HG03457 (cell line): ENCODE results near the gene PKDCC.
"Not testable (repeated sequence)": the region's sequence is repeated elsewhere in the genome, so short reads cannot be mapped to it uniquely, and the experiment has no call there.

ENCODE experiments used
- ATAC-seq: cut with Tn5 transposase; IDR thresholded peaks from one replicate; pipeline ENCODE4 v1.9.1; 2021; ENCODE audit warnings: moderate number of reproducible peaks; ENCODE audit not compliant: unreplicated experiment

PKDCC gene

DNA sequence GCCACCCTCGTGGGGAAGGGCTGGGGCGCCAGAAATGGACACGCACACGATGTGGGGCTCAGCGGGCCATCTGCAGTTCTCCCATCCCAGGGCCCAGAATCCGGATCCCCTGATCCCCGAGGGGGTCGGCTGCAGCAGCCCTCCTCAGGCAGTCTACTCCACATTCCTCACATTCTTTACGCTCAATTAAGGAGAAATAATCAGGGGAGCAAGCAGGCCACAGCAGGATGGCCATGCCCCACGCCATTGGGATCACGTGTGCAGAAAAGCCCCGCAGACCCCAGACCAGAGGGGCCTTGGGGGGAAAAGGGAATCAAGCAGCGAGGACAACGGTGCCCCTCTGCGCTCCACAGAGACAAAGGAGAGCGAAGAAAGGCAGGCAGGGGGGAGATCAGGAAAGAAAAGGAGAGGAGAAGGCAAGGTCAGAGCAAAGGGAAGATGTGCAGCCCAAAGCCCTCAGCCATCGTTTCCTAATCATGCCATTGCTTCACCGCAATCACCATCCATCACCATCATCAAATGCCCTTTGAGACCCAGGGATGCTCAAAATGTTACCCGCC, 17.5 kb upstream of the PKDCC start:
- no peak for ATAC-seq

DNA sequence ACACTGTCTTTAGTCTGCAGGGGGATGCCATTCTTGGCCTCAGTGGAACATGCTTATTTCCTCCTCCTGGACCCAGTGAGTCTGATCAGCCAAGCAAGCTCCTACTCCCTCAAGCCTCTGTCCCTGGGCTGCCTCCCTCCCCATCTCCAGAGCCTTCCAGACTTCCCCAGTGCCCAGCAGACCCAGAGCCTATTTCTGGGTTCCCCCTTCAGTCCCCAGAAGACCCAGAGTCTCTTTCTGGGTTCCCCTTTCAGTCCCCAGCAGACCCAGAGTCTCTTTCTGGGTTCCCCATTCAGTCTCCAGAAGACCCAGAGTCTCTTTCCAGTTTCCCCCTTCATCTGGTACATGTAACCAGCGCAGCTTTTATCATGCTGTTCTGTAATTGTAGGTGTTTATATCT, 17.0 kb upstream of the PKDCC start:
- no peak for ATAC-seq

DNA sequence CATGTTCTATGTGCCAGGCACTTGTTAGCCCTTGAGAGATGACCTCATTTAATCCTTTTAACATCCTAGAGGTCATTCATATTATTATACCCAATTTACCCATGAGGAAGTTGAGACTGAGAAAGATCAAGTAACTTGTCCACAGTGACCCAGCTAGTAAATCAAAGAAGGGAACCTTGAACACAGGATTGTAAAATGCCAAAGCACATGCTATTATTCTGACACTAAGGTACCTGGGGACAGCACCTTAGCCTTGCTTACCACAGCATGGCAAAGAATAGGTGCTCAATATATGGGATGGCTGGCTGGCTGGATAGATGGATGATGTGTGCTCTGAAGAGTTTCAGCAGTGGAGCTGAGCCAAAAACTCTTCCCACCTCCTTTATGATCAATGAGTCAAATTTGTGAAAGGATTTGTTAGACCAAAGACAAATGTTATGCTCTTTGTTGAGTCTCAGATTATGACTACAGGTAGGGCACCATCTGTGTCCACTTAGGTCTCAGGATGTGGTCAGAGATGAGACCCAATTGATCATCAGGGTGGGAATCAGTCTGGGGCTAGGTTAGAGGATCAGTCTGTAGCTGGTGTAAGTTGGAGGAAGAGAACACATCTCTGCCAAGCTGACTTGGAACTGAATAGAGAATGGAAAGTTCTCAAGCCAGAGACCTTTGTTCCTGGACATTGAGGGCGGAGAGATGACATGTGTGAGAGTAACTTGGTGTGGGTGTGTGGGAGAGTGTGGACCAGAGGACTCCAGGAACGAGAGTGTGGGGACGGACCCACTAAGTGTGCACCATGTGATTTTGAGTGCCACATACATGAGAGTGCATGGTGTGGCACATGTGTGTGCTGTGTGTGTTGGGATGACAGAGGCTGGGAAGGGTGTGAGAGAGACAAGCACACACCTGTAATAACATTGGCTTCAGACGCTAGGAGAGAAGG, 16.3 kb upstream of the PKDCC start:
- ATAC-seq, result no peak

DNA sequence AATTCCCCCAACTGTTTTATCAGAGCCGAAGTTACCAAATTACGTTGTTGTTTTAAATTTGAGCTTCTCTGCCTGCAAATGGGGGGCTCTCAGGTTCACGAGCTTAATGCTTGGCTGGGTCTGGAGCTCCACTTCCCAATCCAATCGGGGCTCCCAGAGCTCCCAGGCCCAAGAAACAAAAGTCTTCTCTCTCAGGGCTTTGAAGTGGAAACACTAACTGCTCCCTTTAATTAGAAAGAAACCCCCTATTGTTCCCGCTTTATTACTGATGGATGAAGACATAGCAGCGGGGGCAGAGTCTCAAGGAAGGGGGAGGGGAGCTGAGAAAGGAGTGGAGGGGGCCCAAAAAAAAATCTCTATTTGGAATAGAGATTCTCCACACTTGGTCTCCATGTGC, 15.6 kb upstream of the PKDCC start:
- ATAC-seq, result no peak

DNA sequence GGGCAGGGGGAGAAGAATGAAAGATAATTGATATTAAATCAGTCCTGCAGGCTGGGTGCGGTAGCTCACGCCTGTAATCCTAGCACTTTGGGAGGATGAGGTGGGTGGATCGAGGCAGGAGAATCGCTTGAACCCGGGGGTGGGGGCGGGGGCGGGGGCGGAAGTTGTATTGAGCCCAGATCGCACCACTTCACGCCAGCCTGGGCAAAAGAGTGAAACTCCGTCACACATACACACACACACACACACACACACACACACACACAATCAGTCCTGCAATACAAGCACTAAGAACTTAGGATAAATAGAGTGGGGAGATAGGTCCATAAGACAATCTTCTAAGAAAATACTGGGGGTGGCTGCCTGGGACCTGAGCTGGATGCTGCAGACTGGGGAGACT, 15.1 kb upstream of the PKDCC start:
- ATAC-seq, result no peak

DNA sequence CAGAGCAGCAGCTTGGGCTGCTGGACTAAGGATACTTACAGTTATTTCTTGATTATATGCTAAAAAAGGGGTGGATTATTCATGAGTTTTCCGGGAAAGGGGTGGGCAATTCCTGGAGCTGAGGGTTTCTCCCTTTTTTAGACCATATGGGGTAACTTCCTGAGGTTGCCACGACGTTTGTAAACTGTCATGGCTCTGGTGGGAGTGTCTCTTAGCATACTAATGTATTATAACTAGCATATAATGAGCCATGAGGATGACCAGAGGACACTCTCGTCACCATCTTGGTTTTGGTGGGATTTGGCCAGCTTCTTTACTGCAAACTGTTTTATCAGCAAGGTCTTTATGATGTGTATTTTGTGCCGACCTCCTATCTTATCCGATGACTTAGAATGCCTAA, 13.7 kb upstream of the PKDCC start:
- not testable (repeated sequence) for ATAC-seq

DNA sequence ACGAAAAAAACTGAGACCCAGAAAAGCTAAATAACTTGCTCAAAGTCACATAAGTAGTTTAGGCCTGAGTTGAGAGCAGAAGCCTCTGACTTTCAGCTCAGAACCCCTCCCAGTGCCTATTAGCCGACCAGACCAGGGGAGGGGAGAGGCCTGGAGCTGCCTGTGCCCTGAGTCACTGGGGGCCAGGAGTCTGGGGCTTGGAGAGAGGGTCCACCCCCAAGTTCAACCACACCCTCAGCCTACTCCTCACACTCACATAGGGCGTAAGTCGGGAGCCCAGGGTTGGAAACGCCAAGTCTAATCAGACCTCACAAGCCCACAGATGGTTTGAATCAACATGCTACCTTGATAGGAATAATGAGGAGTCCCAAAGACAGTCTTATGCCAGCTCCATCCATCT, 12.6 kb upstream of the PKDCC start:
- ATAC-seq, result no peak

DNA sequence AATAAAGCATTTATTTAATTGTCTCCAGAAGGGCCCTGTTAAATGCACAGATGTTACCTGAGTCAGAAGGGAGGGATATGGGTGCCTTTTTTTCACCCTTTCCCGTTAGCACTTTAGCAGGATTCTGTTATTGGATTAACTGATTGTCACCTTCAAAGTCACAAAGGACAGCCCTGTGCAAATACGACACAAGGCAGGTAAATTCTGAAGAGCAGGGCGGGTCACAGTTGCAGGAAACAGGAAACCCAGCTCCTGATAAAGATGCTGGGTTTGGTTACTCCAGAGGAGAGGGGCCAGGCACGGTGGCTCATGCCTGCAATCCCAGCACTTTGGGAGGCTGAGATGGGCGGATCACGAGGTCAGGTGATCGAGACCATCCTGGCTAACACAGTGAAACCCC, 11.4 kb upstream of the PKDCC start:
- no peak for ATAC-seq

DNA sequence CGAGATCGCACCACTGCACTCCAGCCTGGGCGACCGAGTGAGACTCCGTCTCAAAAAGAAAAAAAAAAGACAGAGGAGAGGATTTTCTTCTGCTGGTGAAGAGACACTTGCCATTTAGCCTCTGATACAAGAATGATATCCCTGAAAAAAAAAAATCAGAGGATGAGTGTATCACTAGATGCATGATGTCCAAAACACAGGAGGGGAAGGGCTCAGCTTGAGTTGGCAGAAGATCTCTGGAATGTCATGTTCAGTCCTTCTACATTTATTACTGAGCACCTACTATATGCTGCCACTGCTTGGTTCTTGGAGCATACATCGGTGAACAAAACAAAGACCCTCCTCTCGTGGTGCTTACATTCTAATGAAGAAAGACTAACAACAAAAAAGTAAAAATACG, 10.9 kb upstream of the PKDCC start:
- ATAC-seq, result no peak

DNA sequence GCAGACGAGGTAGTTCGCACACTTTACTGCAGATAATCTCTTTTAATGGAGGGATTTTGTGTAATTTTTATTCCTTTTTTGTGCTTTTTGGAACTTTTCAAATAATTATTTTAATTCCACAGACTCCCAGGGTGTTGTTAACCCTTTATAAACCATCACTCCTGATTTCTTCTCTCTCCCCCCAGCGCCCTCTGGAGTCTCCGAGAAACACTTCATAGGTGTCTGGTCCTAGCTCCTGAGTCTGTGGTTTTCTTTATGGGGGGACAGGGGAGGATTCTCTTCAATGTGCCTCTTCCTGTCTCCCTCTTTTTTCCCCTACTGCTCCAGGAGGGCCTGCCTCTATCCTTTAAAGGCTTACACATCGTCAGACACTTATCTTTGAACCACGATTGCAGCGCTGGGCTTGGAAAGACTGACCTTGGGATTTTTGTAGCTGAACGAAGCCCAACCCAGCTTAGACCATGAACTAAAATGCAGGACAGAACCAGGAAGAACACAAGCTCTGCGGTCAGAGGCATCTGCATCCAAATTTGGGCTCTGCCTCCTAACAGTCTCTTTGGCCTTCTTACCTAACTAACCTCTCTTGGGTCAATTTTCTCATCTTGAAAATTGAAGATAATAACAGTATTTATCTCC, 7.1 kb upstream of the PKDCC start:
- ATAC-seq, result no peak

DNA sequence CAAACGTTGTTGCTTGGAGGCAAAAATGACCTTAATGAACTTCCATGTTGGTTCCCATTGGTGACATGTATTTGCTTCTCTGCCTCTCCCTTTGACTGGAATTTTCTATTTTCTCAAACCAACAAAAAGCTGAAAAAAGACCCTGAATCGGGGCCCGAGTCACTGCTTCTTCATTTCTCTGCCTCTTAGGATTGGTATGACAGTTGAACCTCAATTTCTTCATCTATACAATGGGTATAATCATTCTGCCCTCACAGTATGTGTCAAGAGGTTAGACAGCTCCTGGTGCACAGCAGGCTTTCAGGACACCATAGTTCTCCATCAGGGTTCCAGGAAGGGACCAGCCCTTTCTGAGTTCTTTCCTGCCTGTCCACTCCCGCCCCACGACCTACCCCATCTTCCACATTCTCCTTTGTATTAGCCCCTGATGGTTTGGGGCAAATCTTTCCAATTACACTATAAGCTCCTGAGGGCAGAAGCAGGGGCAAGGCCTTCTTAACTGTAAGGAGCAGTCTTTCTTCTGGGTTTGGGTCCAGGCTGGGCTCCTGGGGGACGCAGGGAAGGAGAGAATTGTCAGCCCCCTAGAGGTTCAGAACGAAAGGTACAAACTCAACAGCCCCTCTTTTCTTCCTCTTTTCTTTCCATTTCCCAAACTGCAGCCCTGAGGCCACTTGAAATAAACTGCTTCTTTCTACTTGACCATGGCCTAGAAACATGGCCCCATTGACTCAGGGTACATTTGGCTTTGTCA, 6.3 kb upstream of the PKDCC start:
- no peak for ATAC-seq

DNA sequence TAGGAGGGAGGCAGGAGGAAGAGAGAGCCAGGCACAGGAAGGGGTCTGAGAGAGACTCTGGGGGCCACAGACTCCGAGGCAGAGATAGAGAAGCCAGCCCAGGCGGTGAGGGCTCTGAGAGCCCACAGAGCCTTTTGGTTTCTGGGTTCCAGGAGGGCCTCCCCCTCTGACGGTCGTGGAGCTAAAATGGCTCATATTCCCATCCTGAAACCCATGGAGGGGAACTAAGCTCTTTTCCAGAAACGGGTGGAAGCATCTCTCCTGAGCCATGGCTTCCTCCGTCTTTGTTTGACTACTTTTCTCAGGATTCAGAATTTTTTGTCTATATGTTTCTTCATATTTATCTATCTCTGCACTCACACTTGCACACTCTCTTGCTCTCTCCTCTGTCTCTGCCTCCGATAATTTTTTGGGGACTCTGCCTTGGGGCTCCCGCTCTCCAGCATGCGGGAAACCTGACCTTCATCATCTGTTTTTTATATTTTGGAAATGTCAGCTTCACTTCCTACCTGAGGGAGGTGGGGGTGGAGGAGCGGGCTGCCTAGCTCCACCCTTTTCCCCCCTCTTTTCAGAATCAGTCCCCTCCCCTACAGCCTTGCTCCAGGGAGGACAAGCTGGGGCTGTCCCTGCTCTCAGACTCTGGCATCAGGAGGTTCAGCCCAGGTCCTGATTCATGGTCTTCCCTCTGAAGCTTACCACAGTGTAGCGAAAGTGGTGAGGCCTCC, 5.0 kb upstream of the PKDCC start:
- ATAC-seq, result no peak

DNA sequence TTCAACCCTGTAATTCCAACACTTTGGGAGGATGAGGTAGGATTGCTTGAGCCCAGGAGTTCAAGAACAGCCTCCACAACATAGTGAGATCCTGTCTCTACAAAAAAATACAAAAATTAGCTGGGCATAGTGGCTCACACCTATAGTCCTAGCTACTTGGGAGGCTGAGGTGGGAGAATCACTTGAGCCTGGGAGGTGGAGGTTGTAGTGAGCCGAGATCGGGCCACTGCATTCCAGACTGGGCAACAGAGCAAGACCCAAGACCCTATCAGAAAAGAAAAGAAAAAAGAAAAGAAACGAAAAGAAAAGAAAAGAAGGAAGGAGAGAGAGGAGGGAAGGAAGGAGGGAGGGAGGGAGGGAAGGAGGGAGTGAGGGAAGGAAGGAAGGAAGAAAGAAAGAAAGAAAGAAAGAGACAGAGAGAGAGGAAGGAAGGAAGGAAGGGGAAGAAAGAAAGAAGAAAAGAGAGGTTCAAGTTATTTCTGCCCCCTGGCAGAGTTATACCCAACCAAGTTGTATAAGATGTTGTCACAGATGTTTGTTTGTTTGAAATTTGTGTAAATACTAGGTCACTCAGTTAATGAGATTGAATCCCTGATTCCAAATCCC, 3.9 kb upstream of the PKDCC start:
- ATAC-seq, result no peak

DNA sequence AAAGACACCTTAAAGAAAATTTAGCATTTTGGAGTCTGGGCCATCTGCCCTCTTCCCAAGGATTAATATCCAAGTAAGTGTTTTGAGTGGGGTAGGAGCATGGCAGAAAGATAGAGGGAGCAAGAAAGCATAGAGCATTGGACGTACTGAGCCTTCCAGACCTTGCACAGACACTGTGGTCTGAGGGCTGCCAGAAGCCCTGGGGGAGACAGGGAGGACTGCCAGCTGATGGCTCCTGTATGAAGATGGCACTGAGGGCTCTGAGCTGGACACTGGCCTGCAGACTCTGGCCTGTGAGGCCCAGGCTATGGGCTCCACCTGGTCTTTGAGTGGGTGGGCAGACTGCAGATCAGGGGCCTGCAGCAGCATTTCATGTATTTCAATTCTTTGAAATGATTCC, 2.9 kb upstream of the PKDCC start:
- no peak for ATAC-seq

DNA sequence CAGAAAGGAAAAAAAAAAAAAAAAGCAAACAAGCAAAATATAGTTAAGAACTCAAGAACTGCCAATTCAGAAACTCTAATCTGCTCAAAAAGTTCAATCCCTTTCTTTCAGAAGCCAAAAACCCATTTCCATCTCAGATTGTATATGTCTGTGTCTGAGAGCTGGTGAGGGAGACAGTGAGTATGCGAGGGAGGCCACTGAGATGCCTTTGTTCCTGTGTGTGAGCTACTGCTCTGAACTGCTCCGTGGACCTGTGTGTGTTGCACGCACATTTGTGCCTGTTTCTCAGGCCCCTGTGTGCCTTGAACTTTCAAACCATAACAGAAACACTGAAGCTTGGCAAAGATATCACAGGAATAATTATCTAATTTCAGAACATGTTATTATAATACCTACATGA, 2.5 kb upstream of the PKDCC start:
- no peak for ATAC-seq

DNA sequence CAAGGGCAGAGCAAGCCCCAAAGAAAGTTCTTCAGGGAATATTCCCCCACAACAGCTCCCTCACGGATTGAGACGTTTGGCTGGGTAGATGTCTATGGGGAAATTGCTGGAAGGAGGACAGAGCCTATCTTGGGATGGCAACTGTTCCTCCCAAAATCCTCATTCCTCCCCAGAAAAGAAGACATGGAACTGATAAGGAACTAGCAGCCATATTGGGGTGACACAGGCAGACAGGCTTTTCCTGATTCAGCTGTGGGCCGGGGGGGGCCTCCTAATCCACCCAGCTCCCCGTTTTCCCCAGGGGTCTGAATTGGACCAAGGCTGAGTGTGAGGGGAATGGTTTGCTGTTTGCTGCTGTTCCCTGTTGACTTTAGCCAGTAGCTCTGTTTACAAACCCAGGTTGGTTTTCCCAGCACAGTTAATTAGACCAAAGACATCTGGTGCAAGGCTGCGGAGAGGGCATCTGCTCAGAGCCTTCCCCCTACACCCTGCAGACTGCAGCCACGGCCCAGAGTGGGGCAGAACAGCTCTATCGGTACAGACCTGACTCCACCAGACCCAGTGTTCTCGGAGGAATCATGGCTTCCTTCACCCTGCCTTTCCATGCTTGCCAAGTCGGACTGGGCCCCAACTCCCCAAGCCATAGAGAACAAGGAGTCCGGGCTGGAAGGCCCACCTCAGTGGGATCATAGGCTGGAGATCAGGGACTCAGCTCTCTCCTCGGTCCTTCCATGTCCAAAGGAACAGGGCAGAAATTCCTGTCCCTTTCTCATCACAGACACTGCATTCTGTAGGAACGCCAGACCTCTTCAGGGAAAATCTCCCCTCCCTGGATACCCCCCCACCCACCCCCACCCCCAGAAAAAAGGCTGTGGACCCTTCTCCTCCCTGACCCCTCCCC, 1.7 kb upstream of the PKDCC start:
- no peak for ATAC-seq

DNA sequence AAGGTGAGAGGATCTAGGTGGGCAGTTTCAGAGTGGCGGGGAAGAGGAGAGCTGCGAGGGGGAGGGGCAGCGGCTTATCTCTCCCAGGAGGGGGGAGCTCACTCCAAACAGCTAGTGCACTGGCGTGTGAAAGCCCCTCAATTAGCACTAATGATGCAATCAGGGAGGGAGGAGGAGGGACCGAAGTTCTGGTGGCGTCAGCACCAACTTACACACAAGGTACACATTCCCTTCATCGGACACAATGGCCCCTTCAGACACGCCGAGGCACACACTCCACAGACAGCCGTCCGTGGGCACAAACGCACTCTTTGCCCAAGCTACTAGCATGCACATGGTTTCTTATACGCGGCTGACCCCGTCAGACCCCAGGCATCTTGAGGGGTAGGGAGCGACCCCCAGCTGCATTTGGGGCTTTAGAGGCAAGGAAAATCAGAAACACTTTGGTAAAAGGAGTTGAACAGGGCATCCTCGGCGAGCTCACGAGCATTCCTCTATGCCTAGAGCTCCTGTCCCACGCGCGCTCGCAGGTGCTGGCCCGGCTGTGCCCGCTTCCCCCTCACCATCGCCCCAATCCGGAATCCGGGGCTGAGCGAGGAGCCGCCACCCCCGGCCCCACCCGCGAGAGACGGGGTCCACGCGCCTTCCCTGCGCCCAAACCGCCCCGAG, 868 bp upstream of the PKDCC start:
- ATAC-seq, result no peak

DNA sequence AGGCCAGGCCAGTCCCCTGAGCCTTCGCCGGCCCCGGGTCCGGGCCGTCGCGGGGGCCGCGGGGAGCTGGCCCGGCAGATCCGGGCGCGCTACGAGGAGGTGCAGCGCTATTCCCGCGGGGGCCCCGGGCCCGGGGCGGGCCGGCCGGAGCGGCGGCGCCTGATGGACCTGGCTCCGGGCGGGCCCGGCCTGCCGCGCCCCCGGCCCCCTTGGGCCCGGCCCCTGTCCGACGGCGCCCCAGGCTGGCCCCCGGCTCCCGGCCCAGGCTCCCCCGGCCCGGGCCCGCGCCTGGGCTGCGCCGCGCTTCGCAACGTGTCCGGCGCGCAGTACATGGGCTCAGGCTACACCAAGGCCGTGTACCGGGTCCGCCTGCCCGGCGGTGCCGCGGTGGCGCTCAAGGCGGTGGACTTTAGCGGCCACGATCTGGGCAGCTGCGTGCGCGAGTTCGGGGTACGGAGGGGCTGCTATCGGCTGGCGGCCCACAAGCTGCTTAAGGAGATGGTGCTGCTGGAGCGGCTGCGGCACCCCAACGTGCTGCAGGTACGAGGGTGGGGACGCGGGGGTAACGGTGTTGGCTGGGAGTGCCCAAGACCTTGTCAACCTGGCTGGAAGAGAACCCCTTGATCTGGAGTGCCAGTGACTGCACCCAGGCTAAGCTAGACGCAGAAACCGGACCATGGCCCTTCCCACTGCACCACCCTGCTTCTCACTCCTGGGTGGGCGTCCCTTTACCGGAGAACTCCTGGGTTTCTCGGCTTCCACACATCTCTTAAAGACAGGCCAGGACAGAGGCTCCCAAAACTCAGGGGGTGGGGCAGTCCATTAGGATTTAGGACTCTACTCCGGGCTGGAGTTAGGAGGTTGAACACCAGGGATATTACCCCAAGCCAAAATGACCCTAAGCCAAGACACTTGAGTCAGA, 739 bp downstream of the PKDCC start:
- no peak for ATAC-seq
